HEK293 (cell line): Measurements from ENCODE around the gene S100PBP.

ENCODE experiments used
- ATF2 ChIP-seq: fragments of 450-650 bp; formaldehyde crosslinking; IDR thresholded peaks from 2 replicates; pipeline ENCODE4 v1.5.1; 2016; ENCODE audit warnings: missing biosample characterization, missing genetic modification characterization, low read depth
- BCL11A ChIP-seq: fragments of 450-650 bp; formaldehyde crosslinking; IDR thresholded peaks from 2 replicates; pipeline ENCODE4 v1.5.1; 2016; ENCODE audit warnings: low read depth, missing biosample characterization, missing genetic modification characterization
- HOXD13 ChIP-seq: sonication (generic); formaldehyde crosslinking; IDR thresholded peaks from 2 replicates; pipeline ENCODE4 v1.8.0; 2022; ENCODE audit warnings: missing genetic modification reagents, borderline replicate concordance
- KLF1 ChIP-seq: fragments of 450-650 bp; formaldehyde crosslinking; IDR thresholded peaks from 2 replicates; pipeline ENCODE4 v1.5.1; 2016; ENCODE audit warnings: missing biosample characterization, missing genetic modification characterization
- KLF8 ChIP-seq: fragments of 450-650 bp; formaldehyde crosslinking; IDR thresholded peaks from 2 replicates; pipeline ENCODE4 v1.5.1; 2016; ENCODE audit warnings: missing biosample characterization, missing genetic modification characterization
- KLF9 ChIP-seq: fragments of 450-650 bp; formaldehyde crosslinking; IDR thresholded peaks from 2 replicates; pipeline ENCODE4 v1.5.1; 2016; ENCODE audit warnings: missing biosample characterization, missing genetic modification characterization, low read depth
- SP2 ChIP-seq: fragments of 450-650 bp; formaldehyde crosslinking; IDR thresholded peaks from 2 replicates; pipeline ENCODE4 v1.5.1; 2016; ENCODE audit warnings: missing biosample characterization, missing genetic modification characterization
- SP3 ChIP-seq: fragments of 450-650 bp; formaldehyde crosslinking; IDR thresholded peaks from 2 replicates; pipeline ENCODE4 v1.5.1; 2016; ENCODE audit warnings: missing biosample characterization, missing genetic modification characterization
- ZBTB1 ChIP-seq: fragments of 450-650 bp; formaldehyde crosslinking; IDR thresholded peaks from 2 replicates; pipeline ENCODE4 v1.5.1; 2016; ENCODE audit warnings: missing biosample characterization, missing genetic modification characterization
- ZBTB48 ChIP-seq: fragments of 450-650 bp; formaldehyde crosslinking; IDR thresholded peaks from 2 replicates; pipeline ENCODE4 v1.5.1; 2016; ENCODE audit warnings: missing biosample characterization, missing genetic modification characterization
- ZFHX2 ChIP-seq: fragments of 450-650 bp; formaldehyde crosslinking; conservative IDR thresholded peaks from 2 replicates; pipeline ENCODE4 v1.5.1; 2016; ENCODE audit warnings: missing biosample characterization, missing genetic modification characterization
- ZFP3 ChIP-seq: fragments of 450-650 bp; formaldehyde crosslinking; IDR thresholded peaks from 2 replicates; pipeline ENCODE4 v1.5.1; 2016; ENCODE audit warnings: low read depth, missing biosample characterization, missing genetic modification characterization
- ZIC2 ChIP-seq: fragments of 450-650 bp; formaldehyde crosslinking; IDR thresholded peaks from 2 replicates; pipeline ENCODE4 v1.5.1; 2016; ENCODE audit warnings: missing biosample characterization, missing genetic modification characterization
- ZNF112 ChIP-seq: fragments of 450-650 bp; formaldehyde crosslinking; IDR thresholded peaks from 2 replicates; pipeline ENCODE4 v1.5.0; 2017; ENCODE audit warnings: missing biosample characterization, missing genetic modification characterization
- ZNF24 ChIP-seq: fragments of 450-650 bp; formaldehyde crosslinking; IDR thresholded peaks from 2 replicates; pipeline ENCODE4 v1.5.1; 2016; ENCODE audit warnings: missing biosample characterization, missing genetic modification characterization
- ZNF292 ChIP-seq: fragments of 450-650 bp; formaldehyde crosslinking; IDR thresholded peaks from 2 replicates; pipeline ENCODE4 v1.5.1; 2016; ENCODE audit warnings: low read depth, missing biosample characterization, missing genetic modification characterization, borderline replicate concordance
- ZNF350 ChIP-seq: fragments of 450-650 bp; formaldehyde crosslinking; IDR thresholded peaks from 2 replicates; pipeline ENCODE4 v1.5.0; 2017; ENCODE audit warnings: missing biosample characterization, mild to moderate bottlenecking, missing genetic modification characterization
- ZNF398 ChIP-seq: fragments of 450-650 bp; formaldehyde crosslinking; IDR thresholded peaks from 2 replicates; pipeline ENCODE4 v1.5.1; 2017; ENCODE audit warnings: missing biosample characterization, missing genetic modification characterization
- ZNF501 ChIP-seq: fragments of 450-650 bp; formaldehyde crosslinking; IDR thresholded peaks from 2 replicates; pipeline ENCODE4 v1.5.1; 2016; ENCODE audit warnings: missing biosample characterization, missing genetic modification characterization
- ZNF560 ChIP-seq: fragments of 450-650 bp; formaldehyde crosslinking; IDR thresholded peaks from 2 replicates; pipeline ENCODE4 v1.5.1; 2017; ENCODE audit warnings: missing biosample characterization, missing genetic modification characterization, borderline replicate concordance
- ZNF610 ChIP-seq: fragments of 450-650 bp; formaldehyde crosslinking; IDR thresholded peaks from 2 replicates; pipeline ENCODE4 v1.5.1; 2016; ENCODE audit warnings: missing biosample characterization, missing genetic modification characterization, borderline replicate concordance
- ZNF639 ChIP-seq: fragments of 450-650 bp; formaldehyde crosslinking; IDR thresholded peaks from 2 replicates; pipeline ENCODE4 v1.5.1; 2016; ENCODE audit warnings: missing biosample characterization, missing genetic modification characterization
- ZNF654 ChIP-seq: fragments of 450-650 bp; formaldehyde crosslinking; IDR thresholded peaks from 2 replicates; pipeline ENCODE4 v1.5.1; 2016; ENCODE audit warnings: low read depth, missing biosample characterization, missing genetic modification characterization
- ZNF660 ChIP-seq: fragments of 450-650 bp; IDR thresholded peaks from 2 replicates; pipeline ENCODE4 v1.5.1; 2018; ENCODE audit warnings: missing biosample characterization, mild to moderate bottlenecking, missing genetic modification characterization
- ZNF76 ChIP-seq: fragments of 450-650 bp; formaldehyde crosslinking; IDR thresholded peaks from 2 replicates; pipeline ENCODE4; 2016; ENCODE audit warnings: low read depth, missing biosample characterization, missing genetic modification characterization, borderline replicate concordance
- ZNF785 ChIP-seq: fragments of 450-650 bp; formaldehyde crosslinking; IDR thresholded peaks from 2 replicates; pipeline ENCODE4 v1.5.1; 2016; ENCODE audit warnings: missing biosample characterization, missing genetic modification characterization
- ZSCAN23 ChIP-seq: fragments of 450-650 bp; formaldehyde crosslinking; IDR thresholded peaks from 2 replicates; pipeline ENCODE4 v1.5.1; 2016; ENCODE audit warnings: missing biosample characterization, missing genetic modification characterization
- ZSCAN30 ChIP-seq: fragments of 450-650 bp; IDR thresholded peaks from 2 replicates; pipeline ENCODE4 v1.5.1; 2018; ENCODE audit warnings: missing biosample characterization, mild to moderate bottlenecking, missing genetic modification characterization, moderate library complexity
- TF ChIP-seq, protein P1 (sequence below): fragments of 450-650 bp; formaldehyde crosslinking; IDR thresholded peaks from 2 replicates; pipeline ENCODE4 v1.5.1; 2016; ENCODE audit warnings: missing biosample characterization, missing genetic modification characterization
- TF ChIP-seq, protein P2 (sequence below): sonication (generic); formaldehyde crosslinking; IDR thresholded peaks from 2 replicates; pipeline ENCODE4 v1.8.1; 2022; ENCODE audit warnings: mild to moderate bottlenecking, moderate library complexity, missing genetic modification reagents

The S100PBP gene

DNA sequence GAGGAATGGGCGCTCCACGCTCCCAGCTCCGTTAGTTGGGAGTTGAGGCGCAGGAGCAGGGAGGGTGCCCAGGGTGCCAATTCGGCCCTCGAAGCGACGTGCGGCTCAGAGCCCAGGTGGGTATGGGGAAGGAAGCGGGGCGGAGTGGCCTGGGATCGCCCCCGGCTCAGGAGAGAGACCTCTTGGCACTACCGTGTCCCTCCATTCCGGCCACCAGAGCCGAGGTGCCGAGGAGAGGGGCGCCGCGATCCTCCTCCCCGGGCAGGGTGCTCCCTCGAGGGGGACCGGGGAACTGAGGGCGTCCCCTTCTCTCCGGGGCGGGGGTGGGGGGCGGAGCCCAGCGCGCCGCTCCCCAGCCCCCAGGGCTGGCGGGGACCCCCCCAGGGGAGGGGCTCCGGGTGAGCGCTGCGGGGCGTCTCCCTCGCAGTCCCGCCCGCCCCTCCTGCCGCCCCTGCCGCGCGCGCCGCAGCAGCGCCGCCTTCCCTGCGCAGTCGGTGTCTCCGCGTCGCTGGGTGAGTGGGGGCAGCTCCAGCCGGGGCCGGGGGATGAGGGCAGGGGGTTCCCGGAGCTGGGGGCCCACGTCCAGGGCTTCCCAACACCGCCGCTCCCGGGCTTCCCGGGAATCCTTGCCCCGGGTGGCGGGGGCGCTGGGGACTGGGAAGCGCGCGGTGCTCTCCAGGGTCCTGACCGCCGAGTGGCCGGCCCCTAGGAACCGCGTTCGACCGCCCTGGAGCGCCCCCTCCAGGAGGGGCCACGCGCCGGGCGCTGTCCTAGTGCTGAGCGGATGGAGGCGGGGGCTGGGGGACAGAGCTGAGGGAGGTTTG, 68.8 kb downstream of the S100PBP start, which contains the start of gene HPCA (continued):
- peak; percentile 62; the same call in 1 of the 2 replicates for TF ChIP-seq ZNF76 (tag by site-specific recombination)
- TF ChIP-seq KLF9 (tag by site-specific recombination), result no peak
- TF ChIP-seq, protein P1, sequence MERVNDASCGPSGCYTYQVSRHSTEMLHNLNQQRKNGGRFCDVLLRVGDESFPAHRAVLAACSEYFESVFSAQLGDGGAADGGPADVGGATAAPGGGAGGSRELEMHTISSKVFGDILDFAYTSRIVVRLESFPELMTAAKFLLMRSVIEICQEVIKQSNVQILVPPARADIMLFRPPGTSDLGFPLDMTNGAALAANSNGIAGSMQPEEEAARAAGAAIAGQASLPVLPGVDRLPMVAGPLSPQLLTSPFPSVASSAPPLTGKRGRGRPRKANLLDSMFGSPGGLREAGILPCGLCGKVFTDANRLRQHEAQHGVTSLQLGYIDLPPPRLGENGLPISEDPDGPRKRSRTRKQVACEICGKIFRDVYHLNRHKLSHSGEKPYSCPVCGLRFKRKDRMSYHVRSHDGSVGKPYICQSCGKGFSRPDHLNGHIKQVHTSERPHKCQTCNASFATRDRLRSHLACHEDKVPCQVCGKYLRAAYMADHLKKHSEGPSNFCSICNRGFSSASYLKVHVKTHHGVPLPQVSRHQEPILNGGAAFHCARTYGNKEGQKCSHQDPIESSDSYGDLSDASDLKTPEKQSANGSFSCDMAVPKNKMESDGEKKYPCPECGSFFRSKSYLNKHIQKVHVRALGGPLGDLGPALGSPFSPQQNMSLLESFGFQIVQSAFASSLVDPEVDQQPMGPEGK (tag by site-specific recombination), result peak; percentile 95
- TF ChIP-seq ZNF398 (tag by site-specific recombination), result peak; percentile 43; the same call in 1 of the 2 replicates
- TF ChIP-seq ZNF639 (tag by site-specific recombination), result 0 out of 2 replicates have a peak, but pooled peaks have one; percentile 44
- peak; percentile 45; the same call in 1 of the 2 replicates for TF ChIP-seq ZNF610 (tag by site-specific recombination)
- 0 out of 2 replicates have a peak, but pooled peaks have one; percentile 4 for TF ChIP-seq ZFHX2 (tag by site-specific recombination)
- no peak for TF ChIP-seq ZNF785
- no peak for TF ChIP-seq ZBTB1 (tag by site-specific recombination)
- TF ChIP-seq, protein P2, sequence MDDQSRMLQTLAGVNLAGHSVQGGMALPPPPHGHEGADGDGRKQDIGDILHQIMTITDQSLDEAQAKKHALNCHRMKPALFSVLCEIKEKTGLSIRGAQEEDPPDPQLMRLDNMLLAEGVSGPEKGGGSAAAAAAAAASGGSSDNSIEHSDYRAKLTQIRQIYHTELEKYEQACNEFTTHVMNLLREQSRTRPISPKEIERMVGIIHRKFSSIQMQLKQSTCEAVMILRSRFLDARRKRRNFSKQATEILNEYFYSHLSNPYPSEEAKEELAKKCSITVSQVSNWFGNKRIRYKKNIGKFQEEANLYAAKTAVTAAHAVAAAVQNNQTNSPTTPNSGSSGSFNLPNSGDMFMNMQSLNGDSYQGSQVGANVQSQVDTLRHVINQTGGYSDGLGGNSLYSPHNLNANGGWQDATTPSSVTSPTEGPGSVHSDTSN, result peak; percentile 92
- TF ChIP-seq ZNF660, result 0 out of 2 replicates have a peak, but pooled peaks have one; percentile 32
- TF ChIP-seq ZSCAN23 (tag by site-specific recombination), result no peak
- peak; percentile 72; the same call in 1 of the 2 replicates for TF ChIP-seq KLF8
- peak; percentile 28; the same call in 1 of the 2 replicates for TF ChIP-seq SP3 (tag by site-specific recombination)
- TF ChIP-seq ZNF350, result no peak
- TF ChIP-seq ZIC2 (tag by site-specific recombination), result peak; percentile 84
- peak; percentile 56; the same call in 1 of the 2 replicates for TF ChIP-seq ZNF501 (tag by site-specific recombination)
- peak; percentile 55; the same call in 1 of the 2 replicates for TF ChIP-seq ZSCAN30 (tag by site-specific recombination)
- no peak for TF ChIP-seq ZNF560 (tag by site-specific recombination)
- TF ChIP-seq ZNF24, result peak; percentile 33; the same call in 1 of the 2 replicates
- no peak for TF ChIP-seq ZNF292 (tag by site-specific recombination)
- TF ChIP-seq ZFP3 (tag by site-specific recombination), result no peak
- TF ChIP-seq ZNF112 (tag by site-specific recombination), result no peak
- 0 out of 2 replicates have a peak, but pooled peaks have one; percentile 12 for TF ChIP-seq KLF1 (tag by site-specific recombination)
- TF ChIP-seq BCL11A (tag by site-specific recombination), result peak; percentile 74; the same call in 1 of the 2 replicates
- no peak for TF ChIP-seq ATF2 (tag by site-specific recombination)
- TF ChIP-seq SP2 (tag by site-specific recombination), result peak; percentile 21; the same call in 1 of the 2 replicates
- peak; percentile 84 for TF ChIP-seq ZBTB48
- TF ChIP-seq ZNF654 (tag by site-specific recombination), result 0 out of 2 replicates have a peak, but pooled peaks have one; percentile 11
- 0 out of 2 replicates have a peak, but pooled peaks have one; percentile 44 for TF ChIP-seq HOXD13 (CRISPR knock-in tag)
